Endothelial cell of umbilical vein (primary cell): ENCODE results near the gene ABL1. TPM values are rescaled to one million over a fixed set of nuclear protein-coding genes. Genes with fewer than 3 reads are reported as not detected.
A peak's percentile ranks its signal among the peaks of the same experiment; 100 is the strongest.

Experiments
- BruUV-seq: library from RNA; stranded (reverse); fragments of 400-500 nt; replicated peaks from 2 replicates; lab custom pipeline; 2021; lab: Mats Ljungman, UMichigan
- CTCF ChIA-PET: fragments of 300-600, 350-600 bp; sonication (Branson Sonifier 250); formaldehyde crosslinking; loops from one replicate; lab custom pipeline; 2021; ENCODE audit warnings: antibody characterized with exemption, inconsistent platforms; lab: Charles Lee
- POLR2A ChIA-PET: fragments of 300-600, 350-600 bp; sonication (Branson Sonifier 250); formaldehyde crosslinking; loops from one replicate; lab custom pipeline; 2021; ENCODE audit warnings: antibody characterized with exemption, inconsistent platforms; lab: Charles Lee
- DNase-seq: peaks from one replicate; pipeline ENCODE4 v3.0.0-alpha.2; 2011; ENCODE audit warnings: low read depth, low spot score
- FAIRE-seq: peaks from 2 replicates; lab custom pipeline; 2011; peaks lifted over from hg19 to GRCh38; lab: Jason Lieb, UNC
- H2AFZ ChIP-seq: 2 replicates; pipeline ENCODE4 v1.6.0; 2012; ENCODE audit warnings: low read depth, low read length, control low read depth, inconsistent platforms
- H3K27ac ChIP-seq: 2 replicates; pipeline ENCODE4 v1.5.1; 2011; ENCODE audit warnings: low read depth, mild to moderate bottlenecking, control low read depth, low read length, moderate library complexity; ENCODE audit not compliant: insufficient read depth
- H3K27me3 ChIP-seq, 2 experiments: 2 replicates each; pipeline versions ENCODE4 v1.6.0 to v1.6.1; 2011; ENCODE audit warnings: low read length in 2 of 2, mixed read lengths in 1 of 2; ENCODE audit not compliant: control insufficient read depth in 2 of 2, insufficient read depth in 2 of 2
- H3K36me3 ChIP-seq, 2 experiments: 2 replicates in 1 of 2; 3 replicates in 1 of 2; pipeline ENCODE4 v1.5.1; 2011; ENCODE audit warnings: low read length in 2 of 2, mild to moderate bottlenecking in 1 of 2, moderate library complexity in 1 of 2; ENCODE audit not compliant: control insufficient read depth in 2 of 2, insufficient read depth in 2 of 2; ENCODE audit errors: extremely low read depth in 1 of 2
- H3K4me1 ChIP-seq: 3 replicates; pipeline ENCODE4 v1.5.1; 2011; ENCODE audit warnings: mild to moderate bottlenecking, low read length; ENCODE audit not compliant: control insufficient read depth, insufficient read depth; ENCODE audit errors: extremely low read depth
- H3K4me2 ChIP-seq: 2 replicates; pipeline ENCODE4 v1.6.1; 2011; ENCODE audit warnings: low read length, control low read depth, mixed read lengths; ENCODE audit not compliant: insufficient read depth
- H3K4me3 ChIP-seq, 3 experiments: fragments of 200-600 bp in 1 of 3; sonication (generic), shearing (Covaris generic) in 1 of 3; replicated peaks in 1 of 3; 2 replicates each; pipeline ENCODE4 v1.5.1; 2011 to 2016; ENCODE audit warnings: control low read depth in 3 of 3, low read length in 3 of 3, mild to moderate bottlenecking in 2 of 3, inconsistent platforms in 1 of 3, low read depth in 1 of 3, moderate library complexity in 1 of 3; ENCODE audit not compliant: insufficient read depth in 1 of 3
- H3K79me2 ChIP-seq: 2 replicates; pipeline ENCODE4 v1.6.0; 2012; ENCODE audit warnings: low read length, inconsistent platforms; ENCODE audit not compliant: control insufficient read depth, insufficient read depth
- H3K9ac ChIP-seq: replicated peaks from 2 replicates; pipeline ENCODE3; 2011; ENCODE audit warnings: low read length, control low read depth; ENCODE audit not compliant: insufficient read depth; ENCODE audit errors: extremely low read depth
- H3K9me1 ChIP-seq: replicated peaks from 3 replicates; pipeline ENCODE4 v1.6.0; 2011; ENCODE audit warnings: mild to moderate bottlenecking, low read length; ENCODE audit not compliant: control insufficient read depth, insufficient read depth; ENCODE audit errors: extremely low read depth
- H3K9me3 ChIP-seq: replicated peaks from 2 replicates; pipeline ENCODE4 v1.5.1; 2012; ENCODE audit warnings: low read length, inconsistent platforms; ENCODE audit not compliant: control insufficient read depth, insufficient read depth
- H4K20me1 ChIP-seq: replicated peaks from 2 replicates; pipeline ENCODE3; 2011; ENCODE audit warnings: mild to moderate bottlenecking, low read length; ENCODE audit not compliant: control insufficient read depth, insufficient read depth; ENCODE audit errors: extremely low read depth
- EZH2 ChIP-seq: IDR thresholded peaks from 2 replicates; pipeline ENCODE4 v1.6.1; 2012; ENCODE audit warnings: borderline replicate concordance, low read depth, mild to moderate bottlenecking, moderate library complexity, low read length, inconsistent platforms; ENCODE audit not compliant: severe bottlenecking
- FOS ChIP-seq: IDR thresholded peaks from 2 replicates; pipeline ENCODE4 v1.6.1; 2011; ENCODE audit warnings: mild to moderate bottlenecking, low read length, moderate library complexity, borderline replicate concordance; ENCODE audit not compliant: insufficient read depth
- GATA2 ChIP-seq: IDR thresholded peaks from 2 replicates; pipeline ENCODE4 v1.7.0; 2011; ENCODE audit warnings: low read depth, mild to moderate bottlenecking, moderate library complexity, mixed read lengths, low read length; ENCODE audit not compliant: insufficient read length, insufficient read depth
- JUN ChIP-seq: IDR thresholded peaks from 2 replicates; pipeline ENCODE4 v1.6.1; 2011; ENCODE audit warnings: borderline replicate concordance, low read depth; ENCODE audit not compliant: insufficient read length, insufficient read depth
- MYC ChIP-seq: IDR thresholded peaks from one replicate; pipeline ENCODE4 v1.6.1; 2011; ENCODE audit warnings: mild to moderate bottlenecking, low read depth, low read length
- POLR2A ChIP-seq: IDR thresholded peaks from 2 replicates; pipeline ENCODE4 v1.6.1; 2012; ENCODE audit warnings: low read depth, mild to moderate bottlenecking, control low read depth, low read length
- POLR2AphosphoS5 ChIP-seq: IDR thresholded peaks from 2 replicates; pipeline ENCODE4 v1.6.1; 2012; ENCODE audit warnings: low read depth, mild to moderate bottlenecking, control low read depth, low read length, moderate library complexity; ENCODE audit not compliant: insufficient read depth
- dilution Hi-C: fragments of 300-500 bp; cut with MboI; formaldehyde crosslinking; loops from one replicate; pipeline ENCODE4 v1.15.0; 2019; ENCODE audit warnings: low sequenced_read_pairs; ENCODE audit not compliant: extremely low pct_ligation_motif_present
- intact Hi-C: fragments of 100-400 bp; cut with micrococcal nuclease; formaldehyde crosslinking; loops from one replicate; pipeline ENCODE4 v1.10.0; 2022
- polyA plus RNA-seq, 4 experiments: library from polyadenylated mRNA; depleted of rRNA in 3 of 4; stranded (reverse) in 3 of 4; unstranded in 1 of 4; fragments of >200 nt; gene quantifications; 2 replicates each; pipeline versions ENCODE4 v1.2.1 to v1.2.3, GENCODE V29; 2011 to 2012; ENCODE audit warnings: missing spikeins in 1 of 4
- total RNA-seq: library from RNA; stranded (reverse); gene quantifications from 2 replicates; pipeline ENCODE4 v1.2.3, GENCODE V29; 2021
- TF ChIP-seq, protein P1 (sequence below), 2 donors: IDR thresholded peaks; 1 replicate in 1 of 2; 2 replicates in 1 of 2; pipeline ENCODE4 v1.5.1; 2011; ENCODE audit warnings: low read length in 2 of 2, mild to moderate bottlenecking in 2 of 2, moderate library complexity in 2 of 2, control low read depth in 1 of 2, inconsistent platforms in 1 of 2, low read depth in 1 of 2; ENCODE audit not compliant: insufficient read depth in 1 of 2; ENCODE audit errors: extremely low read depth in 1 of 2
- TF ChIP-seq, protein P2 (sequence below): IDR thresholded peaks from 2 replicates; pipeline ENCODE4 v1.6.1; 2011; ENCODE audit not compliant: insufficient read depth, insufficient read length

Gene ABL1
- total and polyA plus RNA-seq, 2 donors (not counting 3 experiments of a cell fraction or from before 2014, with no cell fraction given): 32.1 to 87.1 TPM

DNA sequence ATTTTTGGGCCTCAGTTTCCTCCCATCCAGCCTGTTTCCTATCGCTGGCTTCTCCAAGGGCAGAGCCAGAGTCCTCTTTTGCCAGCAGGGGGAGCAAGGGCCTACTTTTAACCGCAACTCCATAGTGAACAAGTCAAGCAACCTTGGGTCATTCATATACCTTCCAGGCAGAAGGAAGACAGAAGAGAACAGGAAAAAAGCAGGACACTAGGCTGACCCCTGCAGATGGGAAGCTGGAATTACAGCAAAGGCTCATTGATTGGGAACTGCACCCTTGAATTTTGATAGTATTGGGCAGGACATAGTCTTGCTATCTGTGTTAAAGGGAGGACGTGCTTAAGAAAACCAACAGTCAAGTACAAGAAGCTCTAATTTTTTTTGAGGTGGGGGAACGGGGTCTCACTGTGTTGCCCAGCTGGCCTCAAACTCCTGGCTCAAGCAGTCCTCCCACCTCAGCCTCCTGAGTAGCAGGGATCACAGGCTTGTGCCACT lies 31.5 kb downstream of the ABL1 start:
- BruUV-seq: no TSS peak
- Histone ChIP-seq H3K9ac (no peak overlapping the region), H3K9me1 (no peaks in the 10 kb centered on the region), H3K9me3 (no peaks in the 10 kb centered on the region), H2AFZ (no peak overlapping the region), H3K79me2 (peaks cover 80% of the 10 kb centered on the region), H3K27ac (no peak overlapping the region), H3K4me3 (no peak overlapping the region), H3K36me3 (peaks cover 12 to 24% of the 10 kb centered on the region in 2 experiments), H3K4me1 (peaks cover 6% of the 10 kb centered on the region), H3K27me3 (no peaks in the 10 kb centered on the region), H3K4me2 (no peak overlapping the region), H4K20me1 (no peaks in the 10 kb centered on the region)
- TF ChIP-seq GATA2: no peak
- TF ChIP-seq, protein P1, sequence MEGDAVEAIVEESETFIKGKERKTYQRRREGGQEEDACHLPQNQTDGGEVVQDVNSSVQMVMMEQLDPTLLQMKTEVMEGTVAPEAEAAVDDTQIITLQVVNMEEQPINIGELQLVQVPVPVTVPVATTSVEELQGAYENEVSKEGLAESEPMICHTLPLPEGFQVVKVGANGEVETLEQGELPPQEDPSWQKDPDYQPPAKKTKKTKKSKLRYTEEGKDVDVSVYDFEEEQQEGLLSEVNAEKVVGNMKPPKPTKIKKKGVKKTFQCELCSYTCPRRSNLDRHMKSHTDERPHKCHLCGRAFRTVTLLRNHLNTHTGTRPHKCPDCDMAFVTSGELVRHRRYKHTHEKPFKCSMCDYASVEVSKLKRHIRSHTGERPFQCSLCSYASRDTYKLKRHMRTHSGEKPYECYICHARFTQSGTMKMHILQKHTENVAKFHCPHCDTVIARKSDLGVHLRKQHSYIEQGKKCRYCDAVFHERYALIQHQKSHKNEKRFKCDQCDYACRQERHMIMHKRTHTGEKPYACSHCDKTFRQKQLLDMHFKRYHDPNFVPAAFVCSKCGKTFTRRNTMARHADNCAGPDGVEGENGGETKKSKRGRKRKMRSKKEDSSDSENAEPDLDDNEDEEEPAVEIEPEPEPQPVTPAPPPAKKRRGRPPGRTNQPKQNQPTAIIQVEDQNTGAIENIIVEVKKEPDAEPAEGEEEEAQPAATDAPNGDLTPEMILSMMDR (IDR thresholded peaks at IDR 0.05; ENCODE audit: extremely low read depth in 1 of 2, insufficient read depth in 1 of 2, low read depth in 1 of 2, low read length in 2 of 2): peak; percentile 86 to 97
- DNase-seq (peak; percentile 84), FAIRE-seq (peak; percentile 96)
- CTCF ChIA-PET: interaction anchor here (0.5 to 11.0 kb wide), 40 partner anchors 10 to 1353 kb away, joined by 3 to 327 read pairs (median 4); partner anchors contain the start of gene EXOSC2
- POLR2A ChIA-PET: interaction anchor here (0.6 kb wide), 1 partner anchor 26 kb away, joined by 4 read pairs; no protein-coding TSS in a partner anchor
- intact Hi-C loops (loop anchor here (1.0 kb wide), 3 partner anchors 132 to 180 kb away; no protein-coding TSS in a partner anchor), dilution Hi-C loops (loop anchor here (25.0 kb wide), 1 partner anchor 179 kb away; the partner anchor contains the start of gene EXOSC2)

DNA sequence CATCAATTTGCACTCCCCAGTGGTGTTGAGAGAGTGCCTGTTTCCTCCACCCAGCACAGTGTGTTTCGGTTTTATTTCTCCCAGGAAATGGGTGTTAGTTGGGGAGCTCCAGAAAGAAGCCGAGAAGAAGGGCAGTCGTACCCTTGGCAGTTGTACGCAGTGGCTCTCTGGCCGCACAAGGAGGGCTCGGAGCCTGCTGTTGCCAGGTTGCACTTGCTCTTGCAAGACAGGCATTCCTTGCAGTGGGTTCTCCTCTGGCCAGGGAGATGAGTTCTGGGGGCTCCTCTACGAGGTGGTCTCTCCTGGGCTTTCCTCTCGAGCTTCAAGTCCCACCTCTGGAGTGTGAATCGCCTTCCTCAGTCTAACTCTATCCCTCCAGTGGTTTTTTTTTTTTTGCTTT lies 32.5 kb downstream of the ABL1 start:
- H3K4me1 ChIP-seq: peaks cover 3% of the 10 kb centered on the region
- no peaks in the 10 kb centered on the region for H3K9me1 ChIP-seq
- dilution Hi-C loops: loop anchor here (25.0 kb wide), 1 partner anchor 180 kb away; the partner anchor contains the start of gene EXOSC2
- peaks cover 72% of the 10 kb centered on the region for H3K79me2 ChIP-seq
- no peaks in the 10 kb centered on the region for H4K20me1 ChIP-seq
- no peak overlapping the region for H2AFZ ChIP-seq
- peaks cover 19 to 34% of the 10 kb centered on the region in 2 experiments for H3K36me3 ChIP-seq
- DNase-seq (no peak), FAIRE-seq (no peak)
- H3K27me3 ChIP-seq: no peaks in the 10 kb centered on the region
- ChIA-PET CTCF (interaction anchor here (1.1 to 11.0 kb wide), 11 partner anchors 9 to 179 kb away, joined by 4 to 327 read pairs (median 7); no protein-coding TSS in a partner anchor), POLR2A (no interaction called here)
- no peak overlapping the region for H3K27ac ChIP-seq
- H3K4me2 ChIP-seq: no peak overlapping the region
- intact Hi-C loops: no loop called here
- BruUV-seq: no TSS peak
- H3K4me3 ChIP-seq: no peak overlapping the region
- H3K9ac ChIP-seq: no peak overlapping the region
- TF ChIP-seq GATA2 (no peak), JUN (no peak), MYC (no peak), FOS (no peak), POLR2AphosphoS5 (no peak), EZH2 (no peak), POLR2A (no peak)
- TF ChIP-seq, protein P1 (IDR thresholded peaks at IDR 0.05; ENCODE audit: extremely low read depth in 1 of 2, insufficient read depth in 1 of 2, low read depth in 1 of 2, low read length in 2 of 2): no peak
- TF ChIP-seq, protein P2, sequence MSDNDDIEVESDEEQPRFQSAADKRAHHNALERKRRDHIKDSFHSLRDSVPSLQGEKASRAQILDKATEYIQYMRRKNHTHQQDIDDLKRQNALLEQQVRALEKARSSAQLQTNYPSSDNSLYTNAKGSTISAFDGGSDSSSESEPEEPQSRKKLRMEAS: no peak
- no peaks in the 10 kb centered on the region for H3K9me3 ChIP-seq
